Ectodermal cell (in vitro differentiated cells): ENCODE results near the gene MYLIP.

Experiments
- H3K27ac ChIP-seq: 2 replicates; pipeline ENCODE4 v1.7.0; 2013; ENCODE audit warnings: mild to moderate bottlenecking, low read depth, low read length; ENCODE audit not compliant: insufficient read depth, poor library complexity, severe bottlenecking
- H3K27me3 ChIP-seq: 2 replicates; pipeline ENCODE4 v1.7.0; 2013; ENCODE audit warnings: mild to moderate bottlenecking, low read length; ENCODE audit not compliant: insufficient read depth, control insufficient read depth, poor library complexity, severe bottlenecking
- H3K36me3 ChIP-seq: one replicate; pipeline ENCODE4 v1.7.0; 2013; ENCODE audit warnings: low read length; ENCODE audit not compliant: control insufficient read depth, insufficient read depth
- H3K4me1 ChIP-seq: one replicate; pipeline ENCODE4 v1.7.0; 2013; ENCODE audit warnings: low read length; ENCODE audit not compliant: control insufficient read depth, insufficient read depth
- H3K4me3 ChIP-seq: 2 replicates; pipeline ENCODE4 v1.7.0; 2013; ENCODE audit warnings: low read depth, low read length, control low read depth; ENCODE audit not compliant: insufficient read depth
- H3K9me3 ChIP-seq: 2 replicates; pipeline ENCODE4 v1.7.0; 2013; ENCODE audit warnings: mild to moderate bottlenecking, low read length, moderate library complexity; ENCODE audit not compliant: control insufficient read depth
- WGBS, 2 experiments: methylation state at CpG; one replicate each; pipeline ENCODE4 v1.1.7; 2013; ENCODE audit warnings: missing lambda C conversion rate in 2 of 2; 5-methylcytosine and 5-hydroxymethylcytosine counted together

MYLIP gene

DNA sequence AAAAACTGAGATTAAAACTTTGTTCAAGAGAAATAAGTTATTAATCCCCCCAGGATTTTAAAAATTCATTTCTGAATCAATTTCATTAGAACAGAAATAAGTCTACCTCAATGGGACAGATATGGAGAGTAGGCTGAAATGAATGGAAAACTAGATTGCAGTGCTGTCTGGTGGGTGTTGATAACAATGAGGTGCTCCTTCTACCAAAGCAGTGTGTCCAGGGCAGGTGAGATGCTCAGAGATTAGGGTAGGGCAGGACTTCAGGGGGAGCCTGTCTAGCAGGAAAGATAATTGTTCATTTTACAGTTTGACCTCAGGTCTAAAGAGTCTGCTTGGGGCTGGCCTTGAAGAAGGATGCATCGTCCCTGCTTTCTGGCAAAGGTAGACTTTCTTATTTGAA is 38.0 kb upstream of the MYLIP start:
- 100% methylated on average over 1 of the region's 1 CpG; no CpG with 5 or more reads in 1 of the 2 experiments for WGBS, 2 experiments
- Histone ChIP-seq H3K9me3 (no peaks in the 10 kb centered on the region), H3K36me3 (no peaks in the 10 kb centered on the region), H3K4me3 (no peak overlapping the region), H3K27ac (no peak overlapping the region), H3K27me3 (no peaks in the 10 kb centered on the region), H3K4me1 (no peaks in the 10 kb centered on the region)

DNA sequence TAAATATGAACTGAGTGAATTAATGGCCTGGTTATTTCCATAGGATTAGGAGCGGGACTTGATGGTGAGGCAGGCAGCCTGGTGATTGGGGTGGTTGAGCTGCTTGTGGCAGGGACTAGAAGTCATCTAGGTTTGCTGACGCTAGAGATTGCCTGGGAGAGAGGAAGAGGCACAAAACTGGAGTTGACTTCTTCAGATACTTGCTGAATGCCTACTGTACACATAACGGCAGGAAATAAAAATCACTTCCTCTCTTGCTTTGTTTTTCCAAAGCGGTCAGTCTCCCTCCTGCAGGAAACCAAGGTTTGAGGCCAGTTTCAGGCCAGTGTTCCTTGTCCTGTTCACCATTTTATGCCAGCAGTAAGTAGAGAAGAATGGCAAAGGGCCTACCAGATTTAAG is 36.7 kb upstream of the MYLIP start:
- Histone ChIP-seq H3K4me3 (no peak overlapping the region), H3K27ac (no peak overlapping the region), H3K4me1 (no peaks in the 10 kb centered on the region), H3K36me3 (no peaks in the 10 kb centered on the region), H3K9me3 (no peaks in the 10 kb centered on the region), H3K27me3 (no peaks in the 10 kb centered on the region)
- WGBS, 2 experiments = 87 to 94% methylated on average over 4 of the region's 4 CpGs

DNA sequence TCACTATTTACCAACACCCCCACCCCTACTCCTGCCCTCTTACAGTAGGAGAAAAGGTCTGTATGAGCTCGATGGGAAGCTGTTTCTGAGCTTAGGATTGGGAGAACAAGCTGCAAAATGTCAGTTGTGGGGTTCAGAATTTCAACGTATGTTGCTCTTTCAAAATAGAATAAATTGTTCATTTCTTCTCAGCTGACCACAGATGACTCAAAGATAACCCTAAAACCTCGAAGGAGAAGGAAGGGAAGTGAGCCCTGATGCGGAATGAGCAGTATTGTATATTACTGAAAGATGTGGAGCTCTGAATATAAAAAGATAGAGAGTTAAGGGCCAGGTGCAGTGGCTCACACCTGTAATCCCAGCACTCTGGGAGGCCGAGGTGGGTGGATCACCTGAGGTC is 35.9 kb upstream of the MYLIP start:
- WGBS, 2 experiments = 88 to 92% methylated on average over 5 of the region's 5 CpGs
- H3K27ac ChIP-seq = no peak overlapping the region
- H3K27me3 ChIP-seq = no peaks in the 10 kb centered on the region
- no peaks in the 10 kb centered on the region for H3K36me3 ChIP-seq
- no peak overlapping the region for H3K4me3 ChIP-seq
- H3K4me1 ChIP-seq = no peaks in the 10 kb centered on the region
- H3K9me3 ChIP-seq = no peaks in the 10 kb centered on the region

DNA sequence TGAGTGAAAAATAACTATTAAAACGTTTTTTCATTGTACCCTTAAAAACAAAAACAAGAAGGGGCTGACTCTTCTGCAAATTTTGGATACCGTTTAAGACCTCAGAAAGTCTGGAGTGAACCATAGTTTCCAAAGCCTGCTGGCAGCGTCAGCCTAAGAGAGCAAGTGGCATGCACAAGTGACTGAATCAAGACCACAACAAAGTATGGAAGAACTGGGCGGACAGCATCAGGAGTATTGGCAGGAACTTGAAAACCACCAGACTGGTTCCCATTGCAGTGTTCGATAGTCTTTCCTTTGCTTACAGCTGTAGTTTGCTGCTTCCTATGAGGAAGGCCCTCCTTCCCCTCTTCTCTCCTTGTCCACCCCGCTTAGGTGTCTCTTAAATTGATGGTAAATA is 33.7 kb upstream of the MYLIP start:
- Histone ChIP-seq H3K4me1 (no peaks in the 10 kb centered on the region), H3K4me3 (no peak overlapping the region), H3K27ac (no peak overlapping the region), H3K27me3 (no peaks in the 10 kb centered on the region), H3K9me3 (no peaks in the 10 kb centered on the region), H3K36me3 (no peaks in the 10 kb centered on the region)
- 86 to 92% methylated on average over 6 of the region's 6 CpGs for WGBS, 2 experiments

DNA sequence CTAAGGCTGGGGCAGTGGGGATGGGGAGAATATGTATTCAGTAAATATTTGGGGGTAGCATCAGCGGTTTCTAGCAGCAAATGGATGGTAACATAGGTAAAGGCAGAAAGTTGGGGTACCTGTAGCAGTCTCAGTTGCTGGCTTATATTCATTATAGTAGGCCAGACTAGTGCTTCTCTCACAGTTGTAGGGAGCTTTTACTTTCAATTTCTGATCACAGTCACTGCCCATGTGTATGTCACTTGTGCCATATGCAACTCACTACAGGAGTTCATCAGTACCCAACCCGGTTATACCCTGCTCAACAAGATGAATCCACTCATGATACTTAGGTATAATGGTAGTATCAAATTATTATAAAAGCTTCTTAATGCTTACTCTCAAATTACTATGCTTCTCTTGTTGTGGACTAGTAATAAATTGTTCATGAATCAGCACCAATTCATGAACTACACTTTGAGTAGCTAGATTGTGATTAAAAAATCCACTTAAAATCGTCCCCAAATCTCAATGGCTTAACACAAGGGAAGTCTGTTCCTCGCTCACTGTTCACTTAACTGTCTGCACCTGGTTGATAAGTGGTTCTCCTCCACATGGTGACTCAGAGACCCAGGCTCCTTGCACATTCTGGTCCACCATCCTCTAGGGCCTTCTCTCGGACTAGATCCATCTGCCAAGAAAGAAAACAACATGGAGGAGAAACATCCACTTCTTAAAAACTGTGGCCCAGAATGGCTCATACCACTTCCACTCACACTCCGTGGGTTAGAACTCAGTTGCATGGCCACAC is 31.3 kb upstream of the MYLIP start:
- Histone ChIP-seq H3K4me1 (no peaks in the 10 kb centered on the region), H3K27me3 (no peaks in the 10 kb centered on the region), H3K27ac (no peak overlapping the region), H3K4me3 (no peak overlapping the region), H3K36me3 (no peaks in the 10 kb centered on the region), H3K9me3 (no peaks in the 10 kb centered on the region)
- 92 to 96% methylated on average over 5 to 6 of the region's 6 CpGs for WGBS, 2 experiments

DNA sequence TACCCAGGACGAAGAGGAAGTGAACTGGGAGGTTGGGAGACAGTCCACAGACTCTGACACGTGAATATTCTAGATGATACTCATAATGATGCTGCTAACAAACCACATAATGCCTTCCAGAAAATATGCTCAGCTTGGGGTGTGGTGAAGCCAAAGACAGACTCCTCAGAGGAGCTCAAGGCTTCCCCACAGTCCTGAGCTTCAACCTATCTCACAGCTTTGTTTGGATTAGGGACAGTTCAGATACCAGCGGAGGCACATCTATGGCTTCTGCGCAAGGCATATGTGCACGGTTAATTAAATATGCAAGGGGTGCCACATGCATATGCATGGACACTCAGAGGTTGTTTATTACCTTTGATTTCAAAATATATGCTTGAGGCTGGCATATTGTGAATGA is 30.7 kb upstream of the MYLIP start:
- Histone ChIP-seq H3K9me3 (no peaks in the 10 kb centered on the region), H3K4me1 (no peaks in the 10 kb centered on the region), H3K27ac (no peak overlapping the region), H3K27me3 (no peaks in the 10 kb centered on the region), H3K36me3 (no peaks in the 10 kb centered on the region), H3K4me3 (no peak overlapping the region)
- 93 to 97% methylated on average over 5 of the region's 5 CpGs for WGBS, 2 experiments

DNA sequence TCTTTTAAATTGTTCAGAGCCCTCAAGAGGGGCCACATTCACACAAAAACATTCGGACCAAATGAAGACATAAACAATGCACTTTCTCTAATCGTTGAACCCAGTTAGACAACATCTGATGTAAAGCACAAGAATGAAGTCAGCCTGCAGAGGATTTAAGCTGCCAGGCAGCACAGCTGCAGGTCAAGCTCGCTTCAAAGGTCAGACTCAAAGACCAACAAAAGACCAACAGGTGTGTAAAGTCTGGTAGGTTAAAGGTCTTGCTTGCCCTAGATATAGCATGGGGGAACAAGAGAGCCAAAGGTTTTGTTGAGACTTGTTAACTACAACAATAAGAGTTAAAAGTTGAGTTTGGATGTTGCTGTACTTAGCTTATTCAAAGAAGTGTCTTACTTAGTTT is 26.7 kb upstream of the MYLIP start:
- Histone ChIP-seq H3K36me3 (no peaks in the 10 kb centered on the region), H3K4me3 (no peak overlapping the region), H3K27me3 (no peaks in the 10 kb centered on the region), H3K4me1 (no peaks in the 10 kb centered on the region), H3K27ac (no peak overlapping the region), H3K9me3 (no peaks in the 10 kb centered on the region)
- WGBS, 2 experiments = 77 to 88% methylated on average over 3 of the region's 3 CpGs

DNA sequence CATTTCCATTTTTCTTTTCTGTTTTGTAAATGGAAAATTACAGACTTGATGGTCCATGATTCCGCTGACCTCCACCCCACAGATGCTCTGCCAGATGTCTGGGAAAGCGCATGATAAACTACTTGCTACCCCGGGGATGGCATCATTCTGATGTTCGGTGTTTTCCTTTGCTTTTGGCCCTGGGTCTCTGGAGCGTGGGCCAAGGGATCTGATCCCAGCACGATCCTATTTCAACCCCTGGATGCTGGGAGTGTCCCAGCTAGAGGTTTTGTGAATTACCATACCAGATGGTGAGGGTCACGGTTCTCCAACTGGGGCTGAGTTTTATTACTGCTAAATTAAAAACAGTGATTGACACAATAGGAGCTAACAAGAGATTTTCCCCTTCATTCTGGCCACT is 25.2 kb upstream of the MYLIP start:
- Histone ChIP-seq H3K27ac (no peak overlapping the region), H3K4me1 (no peaks in the 10 kb centered on the region), H3K36me3 (no peaks in the 10 kb centered on the region), H3K4me3 (no peak overlapping the region), H3K9me3 (no peaks in the 10 kb centered on the region), H3K27me3 (no peaks in the 10 kb centered on the region)
- WGBS, 2 experiments = 91 to 95% methylated on average over 7 of the region's 7 CpGs

DNA sequence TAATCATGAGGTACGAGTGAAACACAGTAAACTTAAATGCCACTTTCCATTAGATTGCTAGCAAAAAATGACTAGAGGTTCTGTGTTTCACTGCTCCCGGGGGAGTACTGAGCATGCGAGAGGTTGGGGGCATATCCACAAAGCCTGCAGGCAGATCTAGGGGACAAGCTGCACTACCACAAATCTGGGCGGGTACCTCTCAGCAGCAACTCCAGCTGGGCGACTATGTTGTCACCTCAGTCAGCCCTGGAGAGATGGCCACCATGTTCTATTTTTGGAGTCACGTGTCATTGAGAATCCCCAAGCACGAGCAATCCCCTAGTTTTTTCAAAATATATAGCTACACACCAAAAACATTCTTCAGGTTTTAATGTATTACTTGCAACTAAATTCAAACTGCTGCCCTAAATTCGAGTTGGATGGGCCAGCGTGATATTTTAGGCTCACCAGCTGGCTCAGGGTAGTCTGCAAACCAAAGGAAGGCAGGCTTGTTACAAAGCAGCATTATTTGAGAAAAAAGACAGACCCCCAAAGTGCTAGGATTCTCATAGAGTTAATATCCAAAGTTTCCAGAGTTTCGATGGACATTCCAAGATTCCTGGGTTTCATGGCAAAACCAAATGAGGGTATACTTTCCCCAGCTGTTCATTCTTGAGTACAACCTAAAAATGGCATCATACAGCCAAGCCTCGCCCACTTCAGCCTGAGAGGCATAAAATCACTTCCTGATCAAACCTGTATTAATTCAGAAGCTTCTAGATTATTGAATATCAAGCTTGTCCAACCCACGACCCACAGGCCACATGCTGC is 24.1 kb upstream of the MYLIP start:
- Histone ChIP-seq H3K4me3 (no peak overlapping the region), H3K4me1 (no peaks in the 10 kb centered on the region)

DNA sequence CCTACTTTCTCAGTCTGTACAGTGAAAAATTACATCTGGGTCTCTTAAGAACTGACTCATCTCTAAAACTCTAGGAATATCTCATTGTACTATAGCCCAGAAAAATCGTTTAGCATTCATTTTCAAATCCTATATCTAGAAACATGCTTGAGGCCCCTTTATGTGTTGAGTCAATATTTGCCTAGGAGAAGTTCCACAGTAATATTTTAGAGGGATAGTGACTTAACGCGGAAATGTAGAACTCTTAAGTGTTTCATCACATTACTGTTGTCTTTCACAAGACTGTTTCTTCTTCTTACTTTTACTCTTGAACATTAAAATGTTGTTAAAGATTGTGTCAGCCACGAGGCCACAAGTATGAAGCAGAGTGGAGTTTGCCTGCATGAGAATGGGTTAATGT is 23.0 kb upstream of the MYLIP start:
- no peak overlapping the region for H3K27ac ChIP-seq
- WGBS, 2 experiments = 80 to 100% methylated on average over 1 to 3 of the region's 4 CpGs

More for the DNA sequence above, 24.1 kb upstream of the MYLIP start:
- Histone ChIP-seq H3K36me3 (no peaks in the 10 kb centered on the region), H3K27ac (no peak overlapping the region), H3K27me3 (no peaks in the 10 kb centered on the region), H3K9me3 (no peaks in the 10 kb centered on the region)
- WGBS, 2 experiments = 93 to 94% methylated on average over 12 of the region's 12 CpGs

More for the DNA sequence above, 23.0 kb upstream of the MYLIP start:
- no peaks in the 10 kb centered on the region for H3K36me3 ChIP-seq
- H3K27me3 ChIP-seq = no peaks in the 10 kb centered on the region
- H3K9me3 ChIP-seq = no peaks in the 10 kb centered on the region
- no peak overlapping the region for H3K4me3 ChIP-seq
- no peaks in the 10 kb centered on the region for H3K4me1 ChIP-seq
